PC-9 (cell line): ENCODE data around the gene SRSF11. TPM values are rescaled to one million over a fixed set of nuclear protein-coding genes. Genes with fewer than 3 reads are reported as not detected.
"Not testable (repeated sequence)": the region's sequence is repeated elsewhere in the genome, so short reads cannot be mapped to it uniquely, and the experiment has no call there.

Experiments used
- BruUV-seq: library from RNA; stranded (reverse); fragments of 400-500 nt; replicated peaks from 2 replicates; lab custom pipeline; 2021; lab: Mats Ljungman, UMichigan
- CTCF ChIA-PET: fragments of 300-600 bp; sonication (Branson Sonifier 250); formaldehyde crosslinking; loops from one replicate; lab custom pipeline; 2022; ENCODE audit warnings: antibody characterized with exemption; lab: Charles Lee
- POLR2A ChIA-PET: fragments of 300-600 bp; sonication (Branson Sonifier 250); formaldehyde crosslinking; loops from one replicate; lab custom pipeline; 2022; ENCODE audit warnings: antibody characterized with exemption; ENCODE audit not compliant: unreplicated experiment; lab: Charles Lee
- DNase-seq, 2 experiments: peaks; one replicate each; pipeline versions ENCODE4 v3.0.0 to v3.0.0-alpha.2; 2015 to 2022; ENCODE audit warnings: mixed read lengths in 1 of 2
- H2AFZ ChIP-seq: fragments of 200-600 bp; sonication (generic); 2 replicates; pipeline ENCODE4 v1.8.1; 2017; ENCODE audit warnings: antibody characterized with exemption
- H3F3A ChIP-seq: fragments of 200-600 bp; sonication (generic); 2 replicates; pipeline ENCODE4 v1.8.1; 2017; ENCODE audit warnings: antibody characterized with exemption, mild to moderate bottlenecking, low read depth; ENCODE audit not compliant: insufficient read depth
- H3K27ac ChIP-seq: fragments of 200-600 bp; sonication (generic); 2 replicates; pipeline ENCODE4 v1.6.1; 2016; ENCODE audit warnings: mixed run types
- H3K27me3 ChIP-seq: fragments of 200-600 bp; sonication (generic); 2 replicates; pipeline ENCODE4 v1.6.1; 2016; ENCODE audit warnings: low read depth, mixed run types; ENCODE audit not compliant: insufficient read depth
- H3K36me3 ChIP-seq: fragments of 200-600 bp; sonication (generic); 2 replicates; pipeline ENCODE4 v1.6.1; 2016; ENCODE audit warnings: low read depth, mixed run types
- H3K4me1 ChIP-seq: fragments of 200-600 bp; sonication (generic); replicated peaks from 2 replicates; pipeline ENCODE4 v1.6.1; 2016; ENCODE audit warnings: mixed run types; ENCODE audit not compliant: insufficient read depth
- H3K4me2 ChIP-seq: fragments of 200-600 bp; sonication (generic); 2 replicates; pipeline ENCODE4 v1.6.1; 2017; ENCODE audit warnings: mixed run types
- H3K4me3 ChIP-seq: fragments of 200-600 bp; sonication (generic); 2 replicates; pipeline ENCODE4 v1.6.1; 2016; ENCODE audit warnings: mixed run types
- H3K79me2 ChIP-seq: fragments of 200-600 bp; sonication (generic); 2 replicates; pipeline ENCODE4 v1.6.1; 2017; ENCODE audit warnings: low read depth, mixed run types
- H3K9me2 ChIP-seq: fragments of 200-600 bp; sonication (generic); 2 replicates; pipeline ENCODE4 v1.8.1; 2017; ENCODE audit warnings: mild to moderate bottlenecking; ENCODE audit not compliant: insufficient read depth
- H3K9me3 ChIP-seq: fragments of 200-600 bp; sonication (generic); 2 replicates; pipeline ENCODE4 v1.8.1; 2016; ENCODE audit warnings: low read depth; ENCODE audit not compliant: insufficient read depth
- H4K20me1 ChIP-seq: fragments of 200-600 bp; sonication (generic); 2 replicates; pipeline ENCODE4 v1.8.1; 2017; ENCODE audit not compliant: insufficient read depth
- EZH2 ChIP-seq: fragments of 200-600 bp; sonication (generic); IDR thresholded peaks from 2 replicates; pipeline ENCODE4 v1.8.0; 2017; ENCODE audit warnings: antibody characterized with exemption, low read depth
- intact Hi-C: fragments of 100-400 bp; cut with micrococcal nuclease; formaldehyde crosslinking; loops from one replicate; pipeline ENCODE4 v1.10.0; 2022; ENCODE audit not compliant: unreplicated experiment
- total RNA-seq: library from RNA; stranded (reverse); gene quantifications from 2 replicates; pipeline ENCODE4 v1.2.3, GENCODE V29; 2021
- TF ChIP-seq, protein P1 (sequence below): fragments of 200-600 bp; sonication (generic); conservative IDR thresholded peaks from 2 replicates; pipeline ENCODE4 v1.6.1; 2017; ENCODE audit warnings: mixed run types, antibody characterized with exemption, mild to moderate bottlenecking, moderate library complexity

The SRSF11 gene
- total RNA-seq, 1 experiment from 2014 or later: 199 TPM

DNA sequence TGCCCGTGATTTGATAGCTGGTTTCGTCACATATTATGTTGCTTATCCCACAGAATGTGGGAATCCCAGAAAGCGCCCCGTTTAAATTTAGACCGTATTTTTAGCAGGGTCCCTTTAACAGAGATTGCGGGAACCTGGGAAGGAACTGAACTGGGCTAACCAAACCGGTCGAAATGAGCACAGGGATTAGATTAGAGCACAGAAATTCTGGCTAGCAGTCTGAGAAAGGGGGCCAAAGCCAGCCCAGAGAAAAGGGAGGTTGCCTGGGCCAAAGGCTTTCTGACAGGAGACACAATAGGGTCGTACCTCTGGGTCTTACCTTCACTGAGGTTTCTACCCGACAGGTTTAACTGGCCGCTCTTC, 16.1 kb upstream of the SRSF11 start:
- TF ChIP-seq EZH2: no peak
- TF ChIP-seq, protein P1, sequence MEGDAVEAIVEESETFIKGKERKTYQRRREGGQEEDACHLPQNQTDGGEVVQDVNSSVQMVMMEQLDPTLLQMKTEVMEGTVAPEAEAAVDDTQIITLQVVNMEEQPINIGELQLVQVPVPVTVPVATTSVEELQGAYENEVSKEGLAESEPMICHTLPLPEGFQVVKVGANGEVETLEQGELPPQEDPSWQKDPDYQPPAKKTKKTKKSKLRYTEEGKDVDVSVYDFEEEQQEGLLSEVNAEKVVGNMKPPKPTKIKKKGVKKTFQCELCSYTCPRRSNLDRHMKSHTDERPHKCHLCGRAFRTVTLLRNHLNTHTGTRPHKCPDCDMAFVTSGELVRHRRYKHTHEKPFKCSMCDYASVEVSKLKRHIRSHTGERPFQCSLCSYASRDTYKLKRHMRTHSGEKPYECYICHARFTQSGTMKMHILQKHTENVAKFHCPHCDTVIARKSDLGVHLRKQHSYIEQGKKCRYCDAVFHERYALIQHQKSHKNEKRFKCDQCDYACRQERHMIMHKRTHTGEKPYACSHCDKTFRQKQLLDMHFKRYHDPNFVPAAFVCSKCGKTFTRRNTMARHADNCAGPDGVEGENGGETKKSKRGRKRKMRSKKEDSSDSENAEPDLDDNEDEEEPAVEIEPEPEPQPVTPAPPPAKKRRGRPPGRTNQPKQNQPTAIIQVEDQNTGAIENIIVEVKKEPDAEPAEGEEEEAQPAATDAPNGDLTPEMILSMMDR: no peak
- no peak for DNase-seq
- intact Hi-C loops: loop anchor here (1.0 to 10.0 kb wide), 4 partner anchors 16 to 876 kb away; partner anchors contain the start of genes CTH, SRSF11 and ZRANB2
- TSS peak; percentile 65 for BruUV-seq
- ChIA-PET CTCF (no interaction called here), POLR2A (no interaction called here)
- Histone ChIP-seq H3K9me2 (no peaks in the 10 kb centered on the region), H3K79me2 (peaks cover 97% of the 10 kb centered on the region), H3K4me2 (peak overlapping the region; percentile 94), H3K4me1 (peaks cover 17% of the 10 kb centered on the region), H4K20me1 (peaks cover under 1% of the 10 kb centered on the region; the same call in 1 of the 2 replicates), H3F3A (no peaks in the 10 kb centered on the region), H2AFZ (peak overlapping the region; percentile 98), H3K27ac (peak overlapping the region; percentile 70; the same call in 1 of the 2 replicates), H3K9me3 (no peaks in the 10 kb centered on the region), H3K27me3 (no peaks in the 10 kb centered on the region), H3K36me3 (0 out of 2 replicates have a peak, but pooled peaks cover 20% of the 10 kb centered on the region), H3K4me3 (peak overlapping the region; percentile 85)

DNA sequence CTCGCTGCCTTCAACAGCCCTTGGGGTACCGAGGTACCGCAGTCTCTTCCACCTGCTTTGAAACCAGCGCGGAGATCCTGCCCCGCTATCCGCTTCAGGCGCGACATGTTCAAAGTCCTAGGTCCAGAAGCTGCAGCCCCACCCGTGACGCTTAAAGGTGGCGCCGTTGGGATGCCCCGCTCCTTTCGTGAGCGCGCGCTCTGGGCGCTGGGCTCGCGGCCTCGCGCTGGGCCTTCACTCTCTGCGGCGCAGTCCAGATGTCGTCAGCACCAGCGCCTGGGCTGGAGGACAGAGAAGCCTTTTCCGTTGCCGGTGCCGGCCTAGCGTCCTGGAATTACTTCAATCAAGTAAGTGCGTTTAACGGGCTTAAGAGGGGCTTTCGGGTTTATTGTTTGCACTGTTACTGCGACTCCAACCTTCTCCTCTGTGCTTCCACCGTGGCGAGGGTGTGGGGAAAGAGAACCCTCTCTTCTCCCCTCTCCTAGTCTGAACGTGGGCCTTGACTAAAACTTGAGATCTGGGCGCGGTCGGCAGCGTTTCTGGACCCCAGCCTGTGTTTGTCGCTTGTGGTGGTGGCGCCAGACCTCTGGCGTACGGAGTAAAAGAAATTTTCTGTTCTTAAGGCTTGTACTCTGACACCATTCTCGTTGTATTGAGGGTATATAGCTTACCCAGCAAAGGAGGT, 15.6 kb upstream of the SRSF11 start, which contains the start of gene LRRC40:
Gene LRRC40, minus strand, starts transcription at position 146 of the 685 bp plus-strand sequence. Its CDS starts 39 bp downstream, at position 107.
- Histone ChIP-seq H3F3A (no peaks in the 10 kb centered on the region), H3K27ac (peak within 1 kb of the TSS; percentile 70), H3K4me1 (peaks cover 17% of the 10 kb centered on the region), H3K79me2 (peaks cover 97% of the 10 kb centered on the region), H3K9me2 (no peaks in the 10 kb centered on the region), H3K4me2 (peak within 1 kb of the TSS; percentile 95), H3K4me3 (peak within 1 kb of the TSS; percentile 85), H3K27me3 (no peaks in the 10 kb centered on the region), H3K36me3 (0 out of 2 replicates have a peak, but pooled peaks cover 20% of the 10 kb centered on the region), H2AFZ (peak within 1 kb of the TSS; percentile 98), H3K9me3 (no peaks in the 10 kb centered on the region), H4K20me1 (peaks cover 4% of the 10 kb centered on the region; the same call in 1 of the 2 replicates)
- POLR2A ChIA-PET: interaction anchor here (0.6 kb wide), 1 partner anchor 149 kb away, joined by 4 read pairs; the partner anchor contains the start of gene ANKRD13C
- BruUV-seq: TSS peak; percentile 68
- CTCF ChIA-PET: no interaction called here
- peak; percentile 90 to 96 for DNase-seq
- intact Hi-C loops: loop anchor here (1.0 to 10.0 kb wide), 4 partner anchors 16 to 875 kb away; partner anchors contain the start of genes CTH, SRSF11 and ZRANB2
- no peak for TF ChIP-seq EZH2
- TF ChIP-seq, protein P1: no peak

DNA sequence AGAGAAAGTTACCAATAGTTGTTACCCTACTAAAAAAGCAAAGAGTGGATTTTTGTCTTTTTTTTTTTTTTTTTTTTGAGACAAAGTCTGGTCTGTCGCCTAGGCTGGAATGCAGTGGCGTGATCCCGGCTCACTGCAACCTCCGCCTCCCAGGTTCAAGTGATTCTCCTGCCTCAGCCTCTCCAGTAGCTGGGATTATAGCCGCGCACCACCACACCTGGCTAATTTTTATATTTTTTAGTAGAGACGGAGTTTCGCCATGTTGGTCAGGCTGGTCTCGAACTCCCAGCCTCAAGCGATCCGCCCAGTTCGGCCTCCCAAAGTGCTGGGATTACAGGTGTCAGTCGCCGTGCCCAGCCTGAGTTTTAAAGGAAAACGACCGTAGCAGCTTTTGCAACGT, 14.3 kb upstream of the SRSF11 start:
- not testable (repeated sequence) for H2AFZ ChIP-seq, H3K9me3 ChIP-seq, BruUV-seq, H3K27me3 ChIP-seq, DNase-seq, H3K27ac ChIP-seq, H3F3A ChIP-seq, H3K9me2 ChIP-seq
- CTCF ChIA-PET: interaction anchor here (0.7 kb wide), 1 partner anchor 79 kb away, joined by 14 read pairs; no protein-coding TSS in a partner anchor
- Histone ChIP-seq H3K4me2 (peak overlapping the region; percentile 95), H3K4me1 (peaks cover 17% of the 10 kb centered on the region), H4K20me1 (peaks cover 14% of the 10 kb centered on the region; the same call in 1 of the 2 replicates), H3K79me2 (peaks cover 98% of the 10 kb centered on the region), H3K36me3 (0 out of 2 replicates have a peak, but pooled peaks cover 20% of the 10 kb centered on the region), H3K4me3 (peak overlapping the region; percentile 85)
- intact Hi-C loops: loop anchor here (5.0 to 10.0 kb wide), 2 partner anchors 172 to 205 kb away; partner anchors contain the start of gene CTH
- POLR2A ChIA-PET: interaction anchor here (0.7 kb wide), 1 partner anchor 15 kb away, joined by 6 read pairs; the partner anchor contains the start of gene SRSF11
